Measurements from ENCODE around the gene UBA5.

DNA sequence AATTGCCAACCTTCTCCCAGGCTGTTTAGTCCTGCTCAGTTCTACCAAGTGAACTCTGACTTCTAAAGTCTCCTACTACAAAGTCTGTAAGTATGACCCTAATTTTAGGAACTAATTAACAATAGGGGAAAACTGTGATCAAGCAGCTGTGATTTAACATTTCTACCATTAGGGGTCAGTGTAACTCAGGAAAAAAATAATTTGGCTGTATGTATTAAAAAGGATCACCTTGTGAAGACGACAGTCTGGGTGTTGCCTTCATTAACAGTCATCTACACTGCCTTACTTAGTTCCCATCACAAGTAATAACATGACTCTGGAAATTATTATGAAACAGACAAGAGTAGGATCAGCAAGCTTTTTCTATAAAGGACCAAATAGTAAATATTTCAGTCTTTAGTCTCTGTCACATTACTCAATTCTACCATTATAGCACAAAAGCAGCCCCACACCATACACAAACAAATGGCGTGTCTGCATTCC is 66.3 kb downstream of the UBA5 start:
- TF ChIP-seq, protein P1, sequence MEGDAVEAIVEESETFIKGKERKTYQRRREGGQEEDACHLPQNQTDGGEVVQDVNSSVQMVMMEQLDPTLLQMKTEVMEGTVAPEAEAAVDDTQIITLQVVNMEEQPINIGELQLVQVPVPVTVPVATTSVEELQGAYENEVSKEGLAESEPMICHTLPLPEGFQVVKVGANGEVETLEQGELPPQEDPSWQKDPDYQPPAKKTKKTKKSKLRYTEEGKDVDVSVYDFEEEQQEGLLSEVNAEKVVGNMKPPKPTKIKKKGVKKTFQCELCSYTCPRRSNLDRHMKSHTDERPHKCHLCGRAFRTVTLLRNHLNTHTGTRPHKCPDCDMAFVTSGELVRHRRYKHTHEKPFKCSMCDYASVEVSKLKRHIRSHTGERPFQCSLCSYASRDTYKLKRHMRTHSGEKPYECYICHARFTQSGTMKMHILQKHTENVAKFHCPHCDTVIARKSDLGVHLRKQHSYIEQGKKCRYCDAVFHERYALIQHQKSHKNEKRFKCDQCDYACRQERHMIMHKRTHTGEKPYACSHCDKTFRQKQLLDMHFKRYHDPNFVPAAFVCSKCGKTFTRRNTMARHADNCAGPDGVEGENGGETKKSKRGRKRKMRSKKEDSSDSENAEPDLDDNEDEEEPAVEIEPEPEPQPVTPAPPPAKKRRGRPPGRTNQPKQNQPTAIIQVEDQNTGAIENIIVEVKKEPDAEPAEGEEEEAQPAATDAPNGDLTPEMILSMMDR (IDR thresholded peaks at IDR 0.05 in 8 of 11, conservative IDR thresholded peaks at IDR 0.05 in 3 of 11): peak; percentile 61 to 82 (median 80)
- no peak for TF ChIP-seq POLR2AphosphoS5 (IDR thresholded peaks at IDR 0.05)

Data from spleen (tissue), 7 donors.